GM11168 (cell line): Measurements from ENCODE around the gene OVOL3.
"Not testable (repeated sequence)": the region's sequence is repeated elsewhere in the genome, so short reads cannot be mapped to it uniquely, and the experiment has no call there.

Experiments
- in situ Hi-C: fragments of 300-500 bp; cut with MboI; formaldehyde crosslinking; loops from one replicate; pipeline ENCODE4 v1.12.0; 2022; ENCODE audit warnings: low sequenced_read_pairs; ENCODE audit not compliant: unreplicated experiment

Gene OVOL3

GRCh38 chr19:36121486-36122124 lies 10.7 kb downstream of the OVOL3 start:
- in situ Hi-C loops: no loop called here

GRCh38 chr19:36125557-36125956 lies 14.6 kb downstream of the OVOL3 start:
- in situ Hi-C loops: loop anchor here (5.0 kb wide), 1 partner anchor 47 kb away; no protein-coding TSS in a partner anchor

- in situ Hi-C loops: loop anchor here (5.0 kb wide), 1 partner anchor 44 kb away; no protein-coding TSS in a partner anchor
Observed at GRCh38 chr19:36128392-36128736, 17.4 kb downstream of the OVOL3 start.

- in situ Hi-C loops: not testable (repeated sequence)
Observed at GRCh38 chr19:36131221-36131620, 20.3 kb downstream of the OVOL3 start.

GRCh38 chr19:36134867-36135266 lies 23.9 kb downstream of the OVOL3 start:
- in situ Hi-C loops: not testable (repeated sequence)

- in situ Hi-C loops: no loop called here
Observed at GRCh38 chr19:36136964-36137686, 26.2 kb downstream of the OVOL3 start.

- in situ Hi-C loops: no loop called here
Observed at GRCh38 chr19:36139120-36139472, 28.2 kb downstream of the OVOL3 start.

- in situ Hi-C loops: no loop called here
Observed at GRCh38 chr19:36139473-36140303, 28.7 kb downstream of the OVOL3 start, which contains the start of gene CAPNS1. Gene CAPNS1, plus strand, starts transcription at chr19:36140066. Its CDS starts 946 bp downstream, at chr19:36141012.

GRCh38 chr19:36140304-36141038 lies 29.5 kb downstream of the OVOL3 start:
- in situ Hi-C loops: no loop called here

- in situ Hi-C loops: no loop called here
Observed at GRCh38 chr19:36141039-36141927, 30.3 kb downstream of the OVOL3 start.

- in situ Hi-C loops: no loop called here
Observed at GRCh38 chr19:36142046-36142445, 31.1 kb downstream of the OVOL3 start.

GRCh38 chr19:36142496-36142895 lies 31.6 kb downstream of the OVOL3 start:
- in situ Hi-C loops: no loop called here

GRCh38 chr19:36144624-36145023 lies 33.7 kb downstream of the OVOL3 start:
- in situ Hi-C loops: no loop called here

- in situ Hi-C loops: no loop called here
Observed at GRCh38 chr19:36149673-36150406, 38.9 kb downstream of the OVOL3 start.

GRCh38 chr19:36150586-36150985 lies 39.6 kb downstream of the OVOL3 start:
- in situ Hi-C loops: no loop called here

GRCh38 chr19:36151144-36152018 lies 40.4 kb downstream of the OVOL3 start:
- in situ Hi-C loops: no loop called here

GRCh38 chr19:36152019-36152351 lies 41.0 kb downstream of the OVOL3 start:
- in situ Hi-C loops: no loop called here
